ENCODE measurements around the gene BCKDHB.

DNA sequence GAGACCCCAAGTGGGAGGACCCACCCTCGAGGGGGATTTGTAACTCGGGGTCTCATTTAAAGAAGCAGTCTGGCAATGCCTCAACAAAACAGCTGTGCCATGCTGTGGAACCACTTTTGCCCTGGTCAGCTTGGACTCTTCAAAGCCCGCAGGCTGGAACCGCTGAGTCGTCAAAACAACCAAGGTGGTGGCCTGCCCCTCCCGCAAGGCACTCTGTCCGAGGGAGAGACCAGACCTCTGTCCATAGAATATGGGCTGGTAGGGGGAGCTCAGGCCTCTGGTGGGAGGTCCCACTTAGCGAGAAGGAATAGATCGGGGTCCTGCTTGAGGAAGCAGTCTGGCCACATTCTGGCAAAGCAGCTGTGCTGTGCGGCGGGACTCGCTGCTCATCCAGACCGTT, 208.1 kb downstream of the BCKDHB start:
- TF ChIP-seq POLR2AphosphoS5 (IDR thresholded peaks at IDR 0.05; ENCODE audit: insufficient read depth, low read depth, low read length) (no peak), CTCF (IDR thresholded peaks at IDR 0.05; ENCODE audit: extremely low read depth in 1 of 2, insufficient read depth in 1 of 2, low read depth in 1 of 2, low read length in 2 of 2) (no peak), POLR2A (IDR thresholded peaks at IDR 0.05; ENCODE audit: low read depth, low read length) (no peak), EZH2 (IDR thresholded peaks at IDR 0.05; ENCODE audit: borderline replicate concordance, low read depth, low read length, severe bottlenecking) (no peak), JUN (IDR thresholded peaks at IDR 0.05; ENCODE audit: borderline replicate concordance, insufficient read depth, insufficient read length, low read depth) (no peak), MYC (IDR thresholded peaks at IDR 0.05; ENCODE audit: low read depth, low read length) (no peak), GATA2 (IDR thresholded peaks at IDR 0.05; ENCODE audit: insufficient read depth, insufficient read length, low read depth, low read length) (no peak), MAX (IDR thresholded peaks at IDR 0.05; ENCODE audit: insufficient read depth, insufficient read length) (no peak), FOS (IDR thresholded peaks at IDR 0.05; ENCODE audit: borderline replicate concordance, insufficient read depth, low read length) (no peak)

All from endothelial cell of umbilical vein (primary cell).